Activated CD8-positive, alpha-beta memory T cell treated with anti-CD3 and anti-CD28 coated beads, Interleukin-2, amount 50 U/mL, for 4 hours (primary cell): ENCODE results near the gene HTT.

Source experiments
- DNase-seq: peaks from one replicate; pipeline ENCODE4 v3.0.0-alpha.2; 2020

Gene HTT

DNA sequence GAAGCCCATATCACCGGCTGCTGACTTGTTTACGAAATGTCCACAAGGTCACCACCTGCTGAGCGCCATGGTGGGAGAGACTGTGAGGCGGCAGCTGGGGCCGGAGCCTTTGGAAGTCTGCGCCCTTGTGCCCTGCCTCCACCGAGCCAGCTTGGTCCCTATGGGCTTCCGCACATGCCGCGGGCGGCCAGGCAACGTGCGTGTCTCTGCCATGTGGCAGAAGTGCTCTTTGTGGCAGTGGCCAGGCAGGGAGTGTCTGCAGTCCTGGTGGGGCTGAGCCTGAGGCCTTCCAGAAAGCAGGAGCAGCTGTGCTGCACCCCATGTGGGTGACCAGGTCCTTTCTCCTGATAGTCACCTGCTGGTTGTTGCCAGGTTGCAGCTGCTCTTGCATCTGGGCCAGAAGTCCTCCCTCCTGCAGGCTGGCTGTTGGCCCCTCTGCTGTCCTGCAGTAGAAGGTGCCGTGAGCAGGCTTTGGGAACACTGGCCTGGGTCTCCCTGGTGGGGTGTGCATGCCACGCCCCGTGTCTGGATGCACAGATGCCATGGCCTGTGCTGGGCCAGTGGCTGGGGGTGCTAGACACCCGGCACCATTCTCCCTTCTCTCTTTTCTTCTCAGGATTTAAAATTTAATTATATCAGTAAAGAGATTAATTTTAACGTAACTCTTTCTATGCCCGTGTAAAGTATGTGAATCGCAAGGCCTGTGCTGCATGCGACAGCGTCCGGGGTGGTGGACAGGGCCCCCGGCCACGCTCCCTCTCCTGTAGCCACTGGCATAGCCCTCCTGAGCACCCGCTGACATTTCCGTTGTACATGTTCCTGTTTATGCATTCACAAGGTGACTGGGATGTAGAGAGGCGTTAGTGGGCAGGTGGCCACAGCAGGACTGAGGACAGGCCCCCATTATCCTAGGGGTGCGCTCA is 165.8 kb downstream of the HTT start:
- no peak for DNase-seq

DNA sequence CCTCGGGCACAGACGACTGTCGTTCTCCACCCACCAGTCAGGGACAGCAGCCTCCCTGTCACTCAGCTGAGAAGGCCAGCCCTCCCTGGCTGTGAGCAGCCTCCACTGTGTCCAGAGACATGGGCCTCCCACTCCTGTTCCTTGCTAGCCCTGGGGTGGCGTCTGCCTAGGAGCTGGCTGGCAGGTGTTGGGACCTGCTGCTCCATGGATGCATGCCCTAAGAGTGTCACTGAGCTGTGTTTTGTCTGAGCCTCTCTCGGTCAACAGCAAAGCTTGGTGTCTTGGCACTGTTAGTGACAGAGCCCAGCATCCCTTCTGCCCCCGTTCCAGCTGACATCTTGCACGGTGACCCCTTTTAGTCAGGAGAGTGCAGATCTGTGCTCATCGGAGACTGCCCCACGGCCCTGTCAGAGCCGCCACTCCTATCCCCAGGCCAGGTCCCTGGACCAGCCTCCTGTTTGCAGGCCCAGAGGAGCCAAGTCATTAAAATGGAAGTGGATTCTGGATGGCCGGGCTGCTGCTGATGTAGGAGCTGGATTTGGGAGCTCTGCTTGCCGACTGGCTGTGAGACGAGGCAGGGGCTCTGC is 166.5 kb downstream of the HTT start:
- DNase-seq, result no peak

DNA sequence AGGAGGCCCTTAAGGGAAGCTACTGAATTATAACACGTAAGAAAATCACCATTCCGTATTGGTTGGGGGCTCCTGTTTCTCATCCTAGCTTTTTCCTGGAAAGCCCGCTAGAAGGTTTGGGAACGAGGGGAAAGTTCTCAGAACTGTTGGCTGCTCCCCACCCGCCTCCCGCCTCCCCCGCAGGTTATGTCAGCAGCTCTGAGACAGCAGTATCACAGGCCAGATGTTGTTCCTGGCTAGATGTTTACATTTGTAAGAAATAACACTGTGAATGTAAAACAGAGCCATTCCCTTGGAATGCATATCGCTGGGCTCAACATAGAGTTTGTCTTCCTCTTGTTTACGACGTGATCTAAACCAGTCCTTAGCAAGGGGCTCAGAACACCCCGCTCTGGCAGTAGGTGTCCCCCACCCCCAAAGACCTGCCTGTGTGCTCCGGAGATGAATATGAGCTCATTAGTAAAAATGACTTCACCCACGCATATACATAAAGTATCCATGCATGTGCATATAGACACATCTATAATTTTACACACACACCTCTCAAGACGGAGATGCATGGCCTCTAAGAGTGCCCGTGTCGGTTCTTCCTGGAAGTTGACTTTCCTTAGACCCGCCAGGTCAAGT is 167.5 kb downstream of the HTT start:
- DNase-seq, result no peak

DNA sequence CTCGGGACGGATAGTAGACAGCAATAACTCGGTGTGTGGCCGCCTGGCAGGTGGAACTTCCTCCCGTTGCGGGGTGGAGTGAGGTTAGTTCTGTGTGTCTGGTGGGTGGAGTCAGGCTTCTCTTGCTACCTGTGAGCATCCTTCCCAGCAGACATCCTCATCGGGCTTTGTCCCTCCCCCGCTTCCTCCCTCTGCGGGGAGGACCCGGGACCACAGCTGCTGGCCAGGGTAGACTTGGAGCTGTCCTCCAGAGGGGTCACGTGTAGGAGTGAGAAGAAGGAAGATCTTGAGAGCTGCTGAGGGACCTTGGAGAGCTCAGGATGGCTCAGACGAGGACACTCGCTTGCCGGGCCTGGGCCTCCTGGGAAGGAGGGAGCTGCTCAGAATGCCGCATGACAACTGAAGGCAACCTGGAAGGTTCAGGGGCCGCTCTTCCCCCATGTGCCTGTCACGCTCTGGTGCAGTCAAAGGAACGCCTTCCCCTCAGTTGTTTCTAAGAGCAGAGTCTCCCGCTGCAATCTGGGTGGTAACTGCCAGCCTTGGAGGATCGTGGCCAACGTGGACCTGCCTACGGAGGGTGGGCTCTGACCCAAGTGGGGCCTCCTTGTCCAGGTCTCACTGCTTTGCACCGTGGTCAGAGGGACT is 168.8 kb downstream of the HTT start:
- no peak for DNase-seq

DNA sequence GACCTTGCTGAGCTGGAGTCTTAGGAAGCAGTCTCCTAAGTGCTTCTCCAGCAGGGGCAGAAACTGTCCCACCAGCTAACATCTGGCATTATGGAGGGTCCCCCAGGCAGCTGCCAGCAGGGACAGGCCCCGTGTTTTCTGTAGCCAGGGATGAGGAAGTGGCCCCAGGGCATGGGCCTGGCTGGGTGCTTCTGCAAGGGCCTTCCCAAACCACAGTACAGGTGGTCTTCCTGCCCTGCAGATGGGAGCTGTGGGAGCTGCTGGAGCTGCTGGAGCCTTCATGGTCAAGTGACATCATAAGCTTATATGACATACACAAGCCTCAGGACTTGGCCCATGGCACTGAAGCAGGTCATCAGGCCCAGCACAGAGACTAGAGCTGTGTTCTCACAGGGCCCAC is 169.5 kb downstream of the HTT start:
- DNase-seq, result no peak

DNA sequence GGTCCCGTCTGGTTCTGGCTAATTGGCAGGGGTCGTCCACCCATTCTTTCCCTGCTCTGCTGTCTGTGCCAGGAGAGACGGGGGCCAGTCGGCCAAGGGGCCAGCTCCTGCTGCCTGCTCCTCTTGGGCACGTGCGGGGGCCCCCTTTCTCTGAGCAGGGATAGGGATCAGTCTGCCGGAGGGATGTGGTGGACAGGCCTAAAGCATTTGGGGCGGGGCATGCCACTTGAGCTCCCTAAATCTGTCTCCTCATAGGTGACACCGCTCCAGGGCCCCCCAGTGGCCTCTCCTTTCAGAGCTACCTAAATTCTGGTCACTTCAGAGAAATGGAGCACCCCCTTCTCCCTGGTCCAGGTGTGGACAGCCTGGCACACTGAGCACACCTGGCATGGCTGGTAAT is 170.3 kb downstream of the HTT start:
- DNase-seq, result no peak

DNA sequence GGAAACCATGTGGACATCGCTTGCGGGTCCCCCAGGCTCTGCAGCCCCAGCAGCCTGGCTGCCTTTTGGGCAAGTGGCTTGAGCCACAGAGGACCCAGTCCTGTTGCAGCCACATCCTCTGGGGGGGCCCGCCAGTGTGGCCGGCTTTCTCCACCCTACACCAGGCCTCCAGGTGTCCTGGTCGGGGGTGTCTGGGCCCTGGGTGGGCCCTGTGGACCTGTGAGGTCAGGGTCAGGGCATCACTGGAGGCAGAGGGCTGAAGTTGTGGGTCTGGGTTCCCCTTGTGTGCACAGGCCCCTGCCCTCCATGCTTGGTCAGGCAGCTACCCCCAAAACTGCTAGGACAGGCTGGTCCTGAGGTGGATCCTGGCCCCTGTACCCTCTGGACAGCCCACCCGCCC is 171.2 kb downstream of the HTT start:
- no peak for DNase-seq

DNA sequence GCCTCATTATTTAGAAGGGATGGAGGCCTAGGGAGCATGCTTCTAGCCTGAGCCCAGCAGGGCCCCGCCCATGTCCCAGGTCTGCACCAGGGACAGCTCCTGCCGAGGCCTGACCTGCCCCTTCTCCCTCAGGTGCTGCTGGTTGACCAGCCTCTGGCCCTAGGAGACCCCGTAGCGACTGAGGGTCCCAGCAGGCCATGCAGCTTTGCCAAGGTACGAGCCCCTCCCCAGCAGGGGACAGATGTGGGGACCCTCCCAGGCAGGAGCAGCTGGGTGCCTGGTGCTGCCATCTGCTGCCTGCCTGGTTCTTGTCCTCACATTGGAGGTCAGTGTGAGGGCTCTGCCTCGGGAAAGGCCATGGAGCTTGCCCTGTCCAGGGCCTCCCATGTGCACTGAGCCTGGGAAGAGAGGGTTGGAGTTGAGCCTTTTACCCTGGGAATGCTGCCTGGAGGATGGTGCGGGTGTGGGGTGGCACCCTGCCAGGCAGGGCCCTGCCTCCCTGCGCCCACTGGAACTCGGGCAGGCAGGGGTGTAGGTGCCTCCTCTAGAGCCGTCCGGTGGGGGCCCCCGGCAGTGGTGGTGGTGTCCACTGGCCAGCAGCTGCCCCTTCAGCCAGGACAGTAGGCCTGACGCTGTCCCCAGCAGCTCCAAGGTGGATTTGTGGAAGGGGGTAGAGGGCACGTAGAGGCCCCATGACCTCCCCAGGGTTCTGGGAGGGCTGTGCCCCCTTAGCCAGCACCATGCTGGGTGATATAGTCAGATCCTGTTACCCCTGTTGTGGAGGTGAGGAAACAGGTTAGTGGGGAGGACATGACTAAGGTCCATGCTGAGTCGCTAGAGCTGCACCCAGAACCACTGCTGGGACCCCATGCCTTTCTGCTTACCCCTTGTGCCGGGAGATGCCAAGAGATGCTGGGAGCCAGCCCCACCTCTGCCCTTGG is 172.2 kb downstream of the HTT start:
- no peak for DNase-seq

DNA sequence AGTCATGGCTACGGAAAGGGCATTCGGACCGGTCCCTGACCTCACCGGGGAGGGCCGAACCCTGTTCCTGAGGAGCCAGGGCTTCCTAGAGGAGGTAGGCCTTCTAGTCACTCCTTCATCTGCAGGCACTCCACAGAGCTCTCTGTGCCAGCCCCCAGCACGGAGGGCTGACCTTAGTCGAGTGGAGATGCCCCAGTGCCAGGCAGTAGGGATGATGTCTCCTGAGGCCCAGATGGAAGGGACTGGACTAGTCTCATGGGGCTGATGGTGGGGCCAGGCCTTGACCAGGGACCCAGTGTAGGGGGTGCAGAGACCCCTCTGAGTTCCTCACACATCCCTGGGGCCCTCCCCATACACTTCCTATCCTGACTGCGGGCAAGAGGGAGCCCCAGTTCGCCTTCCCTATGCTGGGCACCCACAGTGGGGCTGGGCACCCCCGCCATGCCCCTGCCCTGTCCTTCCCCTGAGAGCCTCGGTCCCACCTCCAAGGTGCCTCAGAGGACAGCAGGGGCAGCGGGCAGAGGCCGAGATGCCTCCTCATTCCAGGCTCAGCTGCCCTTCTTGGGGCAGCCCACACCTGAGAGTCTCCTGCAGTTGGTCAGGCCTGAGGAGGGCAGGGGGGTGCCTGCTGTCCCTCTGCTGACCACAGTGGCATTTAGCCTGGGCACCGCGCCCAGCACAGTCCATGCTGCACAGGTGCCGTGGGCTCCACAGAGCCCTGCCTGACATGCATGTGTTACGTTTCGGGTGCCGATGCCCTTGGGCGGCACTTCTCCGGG is 173.1 kb downstream of the HTT start:
- DNase-seq, result no peak

DNA sequence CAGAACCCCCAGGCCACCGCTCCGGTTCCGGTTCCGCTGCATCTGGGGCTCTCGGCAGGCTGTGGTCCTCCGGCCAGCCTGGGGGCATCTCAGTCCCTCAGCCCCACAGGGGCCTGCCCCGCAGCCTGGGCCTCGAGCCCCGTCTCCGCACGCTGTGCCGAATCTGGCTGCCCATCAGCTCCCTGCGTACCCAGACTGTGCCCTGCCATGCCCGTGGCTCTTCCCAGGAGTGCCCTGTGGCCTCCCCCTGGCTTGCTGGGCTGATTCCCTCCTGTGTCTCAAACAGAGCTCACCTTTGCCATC is 173.6 kb downstream of the HTT start:
- DNase-seq, result no peak

DNA sequence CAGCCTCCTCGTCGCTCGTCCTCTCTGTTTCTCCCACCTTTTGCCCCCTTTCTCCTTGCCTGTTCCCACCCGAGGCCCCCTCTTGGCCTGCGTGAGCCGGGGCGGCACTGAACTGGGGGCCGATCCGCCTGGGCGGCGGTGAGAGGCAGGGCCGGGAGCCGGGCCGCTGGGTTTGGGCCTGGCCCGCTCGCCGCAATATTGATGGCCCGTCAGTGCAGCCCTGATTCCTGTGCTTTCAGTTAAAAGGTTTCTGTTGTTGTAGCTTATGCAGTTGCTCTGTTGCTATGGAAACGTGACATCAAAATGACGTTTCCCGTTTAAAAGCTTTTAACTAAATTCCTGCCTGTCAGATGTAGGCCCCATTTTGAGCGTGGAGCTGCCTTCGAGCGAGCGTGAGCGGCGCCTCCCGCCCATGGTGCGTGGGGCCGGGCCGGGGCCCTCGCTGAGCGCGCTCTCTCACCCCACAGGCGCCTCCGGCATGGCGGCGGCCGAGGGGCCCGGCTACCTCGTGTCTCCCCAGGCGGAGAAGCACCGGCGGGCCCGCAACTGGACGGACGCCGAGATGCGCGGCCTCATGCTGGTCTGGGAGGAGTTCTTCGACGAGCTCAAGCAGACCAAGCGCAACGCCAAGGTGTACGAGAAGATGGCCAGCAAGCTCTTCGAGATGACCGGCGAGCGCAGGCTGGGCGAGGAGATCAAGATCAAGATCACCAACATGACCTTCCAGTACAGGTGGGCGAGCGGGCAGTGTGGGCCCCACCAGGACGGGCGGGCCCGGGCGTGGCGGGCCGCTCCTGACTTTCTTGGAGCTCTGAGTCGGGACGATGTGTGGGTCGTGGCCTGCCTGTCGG is 174.6 kb downstream of the HTT start, which contains the start of gene MSANTD1:
Gene MSANTD1 (plus strand): TSS at position 349 of the 851 bp plus-strand sequence. CDS start 64 bp downstream, at position 413.
- DNase-seq, result no peak

DNA sequence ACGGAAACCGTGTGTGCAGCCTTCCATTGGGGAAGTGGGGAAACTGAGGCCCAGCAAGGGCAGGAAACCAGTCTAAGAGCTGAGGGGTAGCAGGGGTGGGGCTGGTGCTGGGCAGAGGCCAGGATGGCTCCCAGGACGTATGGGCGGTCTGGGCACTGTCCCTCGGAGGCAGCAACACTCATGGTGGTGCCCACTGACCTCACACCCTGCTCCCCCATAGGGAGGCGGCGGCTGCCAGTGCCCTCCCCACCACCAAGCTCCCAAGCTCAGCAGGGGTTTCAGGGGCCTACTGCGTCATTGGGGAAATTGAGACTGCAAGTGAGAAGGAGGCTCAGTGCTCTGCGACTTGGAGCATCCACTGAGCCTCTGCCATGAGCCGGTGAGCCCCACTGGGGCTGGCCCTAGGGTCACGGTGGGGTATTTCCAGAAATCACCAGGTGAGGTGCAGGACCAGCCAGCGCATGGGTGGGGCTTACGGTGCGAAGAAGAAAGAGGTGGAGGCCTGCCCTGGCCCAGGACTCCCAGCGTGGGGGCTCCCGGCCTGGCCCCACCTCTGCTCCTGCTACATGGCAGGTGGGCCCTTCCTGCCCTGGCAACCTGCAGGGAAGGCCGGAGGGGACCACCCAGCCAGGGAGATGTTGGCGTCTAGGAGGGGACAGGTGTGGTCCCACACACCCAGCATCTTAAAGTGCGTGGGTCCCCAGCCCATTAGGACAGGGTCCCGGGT is 175.4 kb downstream of the HTT start:
- no peak for DNase-seq

DNA sequence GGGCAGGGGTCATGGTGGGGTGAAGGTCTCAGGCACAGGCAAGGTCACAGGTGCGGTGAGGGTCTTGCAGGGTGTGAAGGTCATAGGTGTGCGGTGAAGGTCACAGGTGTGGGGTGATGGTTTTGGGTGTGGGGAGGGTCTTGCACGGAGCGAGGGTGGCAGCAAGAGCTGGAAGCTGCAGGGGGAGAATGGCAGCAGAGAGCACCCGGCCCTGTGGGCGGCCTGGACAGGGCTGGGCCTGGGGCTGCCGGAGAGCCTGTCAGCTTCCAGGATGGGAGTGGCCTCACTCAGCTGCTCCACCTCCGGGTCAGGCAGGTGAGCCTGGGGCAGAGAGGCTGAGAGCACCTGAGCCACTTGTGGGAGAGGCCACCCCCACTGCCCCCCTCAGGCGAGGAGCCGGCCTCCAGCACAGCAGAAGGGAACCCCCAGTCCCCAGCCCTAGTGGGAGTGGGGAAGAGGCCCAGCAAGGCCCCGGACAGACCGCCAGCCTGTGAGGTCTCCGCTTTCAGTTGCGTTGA is 176.0 kb downstream of the HTT start:
- no peak for DNase-seq

DNA sequence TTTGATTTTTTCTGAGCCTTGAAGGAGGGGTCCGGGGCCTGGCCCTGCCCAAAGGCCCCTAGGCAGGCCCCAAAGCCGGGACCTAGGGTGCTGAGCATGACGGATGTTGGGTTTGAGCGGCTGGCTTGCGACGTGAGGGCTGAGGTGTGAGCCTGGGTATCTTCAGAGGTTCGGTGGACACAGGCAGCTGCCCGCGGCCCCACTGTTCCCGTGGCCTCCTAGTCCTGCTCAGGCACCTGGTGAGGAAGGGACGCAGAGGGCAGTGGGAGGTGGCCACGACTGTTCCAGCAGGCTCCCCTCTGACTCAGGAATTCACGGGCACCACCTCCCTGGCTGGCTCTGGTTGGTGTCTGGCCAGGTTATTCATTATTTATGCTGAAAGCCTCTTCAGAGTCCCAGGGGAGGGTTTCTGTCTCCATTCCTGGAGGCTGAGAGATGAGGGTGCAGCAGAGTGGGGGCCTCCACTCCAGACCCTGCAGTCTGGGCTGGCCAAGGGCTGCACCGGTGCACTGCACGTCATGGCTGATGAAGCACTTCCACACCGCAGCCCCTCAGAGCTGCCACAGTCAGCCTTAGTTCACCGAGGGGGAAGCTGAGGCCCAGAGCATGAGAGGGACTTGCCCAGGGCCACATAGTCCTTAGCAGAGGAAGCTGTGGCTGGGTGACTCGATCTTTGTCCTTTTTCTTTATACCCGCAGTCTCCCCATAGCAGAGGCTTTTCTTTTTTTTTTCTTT is 176.6 kb downstream of the HTT start:
- DNase-seq, result no peak

DNA sequence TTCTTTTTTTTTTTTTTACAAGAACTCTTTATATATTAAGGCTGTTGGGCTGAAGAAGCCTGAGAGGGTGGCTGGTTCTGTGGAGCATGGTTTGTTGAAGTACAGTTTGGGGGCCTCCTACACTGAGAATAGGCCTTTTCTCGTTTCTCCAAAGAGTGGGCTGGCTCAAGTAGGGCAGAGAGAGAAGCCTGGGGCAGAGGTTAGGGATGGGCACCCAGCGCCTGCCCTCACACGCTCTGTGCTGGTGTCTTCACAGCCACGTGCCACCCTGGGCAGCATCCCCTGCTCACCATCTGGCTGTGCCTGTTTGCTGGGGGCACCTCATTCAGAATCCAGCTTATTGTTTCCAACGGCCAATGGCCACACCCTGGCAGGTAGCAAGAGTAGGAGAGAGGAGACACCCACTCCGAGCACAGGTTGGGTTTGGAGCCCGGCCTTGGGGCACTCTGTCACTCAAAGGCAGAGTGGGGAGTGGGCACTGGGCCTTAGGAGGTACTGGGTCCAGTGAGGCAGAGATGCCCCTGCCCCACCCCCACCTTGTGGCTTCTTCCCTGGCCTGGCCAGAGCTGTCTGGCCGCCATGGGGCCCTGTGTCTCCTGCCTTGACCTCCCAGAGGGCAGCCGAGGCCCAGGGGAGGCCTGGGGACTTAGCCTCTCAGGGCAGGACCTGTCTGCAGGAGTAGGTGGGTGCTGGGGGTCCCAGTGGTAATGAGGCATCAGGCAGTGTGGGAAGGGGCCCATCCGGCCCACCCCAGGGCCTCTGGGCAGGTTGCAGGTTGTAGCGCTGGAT is 177.4 kb downstream of the HTT start:
- no peak for DNase-seq

DNA sequence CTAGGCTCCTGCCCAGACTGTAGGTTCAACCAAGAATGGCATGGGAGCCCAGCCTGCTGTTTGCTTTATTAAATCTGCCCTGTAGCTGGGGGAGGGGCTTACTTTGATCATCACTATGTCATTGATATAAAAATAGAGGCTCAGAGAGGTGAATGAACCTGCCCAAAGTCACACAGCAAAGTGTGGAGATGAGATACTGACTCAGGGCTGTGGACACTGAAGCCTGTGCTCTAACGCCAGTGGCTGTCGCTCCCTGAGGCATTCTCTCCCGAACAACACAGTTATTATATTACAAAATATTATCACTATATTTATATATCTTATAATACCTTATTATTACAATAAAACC is 178.0 kb downstream of the HTT start:
- DNase-seq, result no peak

DNA sequence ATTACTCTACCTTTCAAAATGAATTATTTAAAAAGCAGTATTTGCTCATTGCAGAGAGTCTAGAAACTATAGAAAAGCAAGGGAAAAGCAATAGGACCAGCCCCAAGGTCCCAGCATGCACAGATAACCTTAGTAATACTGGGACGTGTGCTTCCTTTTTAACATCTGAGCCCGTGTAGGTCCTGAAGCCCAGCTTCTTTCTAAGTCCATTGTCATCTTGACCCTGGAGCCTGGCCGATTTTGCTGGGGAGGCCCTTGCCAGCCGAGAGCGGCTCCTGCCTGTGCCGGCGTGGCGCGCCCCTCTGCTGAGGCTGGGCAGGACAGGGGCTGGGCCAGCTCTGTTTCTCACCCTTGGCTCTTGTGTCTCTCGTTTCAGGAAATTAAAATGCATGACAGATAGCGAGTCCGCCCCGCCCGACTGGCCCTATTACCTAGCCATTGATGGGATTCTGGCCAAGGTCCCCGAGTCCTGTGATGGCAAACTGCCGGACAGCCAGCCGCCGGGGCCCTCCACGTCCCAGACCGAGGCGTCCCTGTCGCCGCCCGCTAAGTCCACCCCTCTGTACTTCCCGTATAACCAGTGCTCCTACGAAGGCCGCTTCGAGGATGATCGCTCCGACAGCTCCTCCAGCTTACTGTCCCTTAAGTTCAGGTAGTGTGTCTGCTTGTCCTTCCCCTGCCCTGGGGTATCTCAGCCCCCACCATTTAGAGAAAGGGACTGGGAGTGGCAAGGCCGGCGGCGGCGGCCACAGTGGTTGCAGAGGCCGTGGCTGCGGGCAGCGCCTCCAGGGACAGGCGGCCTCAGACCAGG is 178.6 kb downstream of the HTT start:
- peak; percentile 10 for DNase-seq
